ENCODE data around the gene KMT2C.
"Not testable (repeated sequence)": the region's sequence is repeated elsewhere in the genome, so short reads cannot be mapped to it uniquely, and the experiment has no call there.

KMT2C gene

GRCh38 chr7:152463709-152464311 is 28.0 kb upstream of the KMT2C start:
- POLR2A ChIA-PET: interaction anchor here (0.6 to 1.6 kb wide), 9 partner anchors 26 to 240 kb away, joined by 3 to 5 read pairs (median 4); partner anchors contain the start of gene KMT2C
- under 1% methylated on average over 51 of the region's 71 CpGs for WGBS (ENCODE audit: insufficient coverage)
- no peaks in the 10 kb centered on the region for H3K9me3 ChIP-seq (ENCODE audit: control extremely low read depth in 1 of 5, control insufficient read depth in 4 of 5, insufficient read depth in 2 of 5, low read depth in 1 of 5, low read length in 4 of 5)
- H3K36me3 ChIP-seq (ENCODE audit: control insufficient read depth in 4 of 4, insufficient read depth in 4 of 4, low read length in 3 of 4): no peaks in the 10 kb centered on the region
- peak overlapping the region; percentile 83 to 98 (median 91) for H3K4me3 ChIP-seq (ENCODE audit: control insufficient read depth in 1 of 7, extremely low read depth in 1 of 7, insufficient read depth in 4 of 7, low read depth in 2 of 7, low read length in 6 of 7)
- CTCF ChIA-PET: interaction anchor here (1.2 to 1.4 kb wide), 3 partner anchors 27 to 121 kb away, joined by 3 to 4 read pairs (median 3); no protein-coding TSS in a partner anchor
- peaks cover 15 to 33% (median 24%) of the 10 kb centered on the region in 4 experiments for H3K4me1 ChIP-seq (ENCODE audit: control extremely low read depth in 1 of 4, control insufficient read depth in 4 of 4, insufficient read depth in 4 of 4, low read length in 3 of 4)
- no peaks in the 10 kb centered on the region for H3K27me3 ChIP-seq (replicated peaks in 2 of 5; ENCODE audit: control insufficient read depth in 4 of 5, insufficient read depth in 5 of 5, low read length in 4 of 5)
- H3K27ac ChIP-seq (ENCODE audit: insufficient read depth in 1 of 2, low read depth in 1 of 2, low read length in 2 of 2, poor library complexity in 1 of 2, severe bottlenecking in 2 of 2): peak overlapping the region; percentile 87 to 95
- peak; percentile 99 to 100 (median 100) for DNase-seq

- peak in 1 of 3 donors; percentile 22 for DNase-seq
- peak overlapping the region; percentile 73 to 92 (median 82) for H3K4me3 ChIP-seq (ENCODE audit: control insufficient read depth in 1 of 7, extremely low read depth in 1 of 7, insufficient read depth in 4 of 7, low read depth in 2 of 7, low read length in 6 of 7)
- peak overlapping the region; percentile 66 to 88 for H3K27ac ChIP-seq (ENCODE audit: insufficient read depth in 1 of 2, low read depth in 1 of 2, low read length in 2 of 2, poor library complexity in 1 of 2, severe bottlenecking in 2 of 2)
- H3K4me1 ChIP-seq (ENCODE audit: control extremely low read depth in 1 of 4, control insufficient read depth in 4 of 4, insufficient read depth in 4 of 4, low read length in 3 of 4): peaks cover 15 to 36% (median 24%) of the 10 kb centered on the region in 4 experiments
- 1% methylated on average over 25 of the region's 29 CpGs for WGBS (ENCODE audit: insufficient coverage)
- ChIA-PET POLR2A (interaction anchor here (0.6 to 1.6 kb wide), 6 partner anchors 27 to 211 kb away, joined by 3 to 5 read pairs (median 4); partner anchors contain the start of gene KMT2C), CTCF (interaction anchor here (1.1 to 1.5 kb wide), 5 partner anchors 13 to 121 kb away, joined by 3 to 5 read pairs (median 4); no protein-coding TSS in a partner anchor)
- H3K9me3 ChIP-seq (ENCODE audit: control extremely low read depth in 1 of 5, control insufficient read depth in 4 of 5, insufficient read depth in 2 of 5, low read depth in 1 of 5, low read length in 4 of 5): no peaks in the 10 kb centered on the region
- H3K27me3 ChIP-seq (replicated peaks in 2 of 5; ENCODE audit: control insufficient read depth in 4 of 5, insufficient read depth in 5 of 5, low read length in 4 of 5): no peaks in the 10 kb centered on the region
- no peaks in the 10 kb centered on the region for H3K36me3 ChIP-seq (ENCODE audit: control insufficient read depth in 4 of 4, insufficient read depth in 4 of 4, low read length in 3 of 4)
Measured at GRCh38 chr7:152462995-152463708, 27.3 kb upstream of the KMT2C start.

- H3K27ac ChIP-seq (ENCODE audit: insufficient read depth in 1 of 2, low read depth in 1 of 2, low read length in 2 of 2, poor library complexity in 1 of 2, severe bottlenecking in 2 of 2): peak overlapping the region in 1 of 2 experiments; percentile 41
- no peaks in the 10 kb centered on the region for H3K27me3 ChIP-seq (replicated peaks in 2 of 5; ENCODE audit: control insufficient read depth in 4 of 5, insufficient read depth in 5 of 5, low read length in 4 of 5)
- ChIA-PET POLR2A (interaction anchor here (1.3 kb wide), 1 partner anchor 23 kb away, joined by 3 read pairs; the partner anchor contains the start of gene KMT2C), CTCF (interaction anchor here (0.8 to 1.0 kb wide), 2 partner anchors 122 to 123 kb away, joined by 3 to 4 read pairs; no protein-coding TSS in a partner anchor)
- peak; percentile 68 to 94 (median 94) for DNase-seq
- 7% methylated on average over 5 of the region's 5 CpGs for WGBS (ENCODE audit: insufficient coverage)
- peaks cover 13 to 30% (median 19%) of the 10 kb centered on the region in 4 experiments for H3K4me1 ChIP-seq (ENCODE audit: control extremely low read depth in 1 of 4, control insufficient read depth in 4 of 4, insufficient read depth in 4 of 4, low read length in 3 of 4)
- no peaks in the 10 kb centered on the region for H3K9me3 ChIP-seq (ENCODE audit: control extremely low read depth in 1 of 5, control insufficient read depth in 4 of 5, insufficient read depth in 2 of 5, low read depth in 1 of 5, low read length in 4 of 5)
- no peaks in the 10 kb centered on the region for H3K36me3 ChIP-seq (ENCODE audit: control insufficient read depth in 4 of 4, insufficient read depth in 4 of 4, low read length in 3 of 4)
- H3K4me3 ChIP-seq (ENCODE audit: control insufficient read depth in 1 of 7, extremely low read depth in 1 of 7, insufficient read depth in 4 of 7, low read depth in 2 of 7, low read length in 6 of 7): peak overlapping the region in 1 of 7 experiments; percentile 33
Measured at GRCh38 chr7:152459724-152460251, 24.0 kb upstream of the KMT2C start.

GRCh38 chr7:152451356-152451755 is 15.6 kb upstream of the KMT2C start:
- Histone ChIP-seq H3K9me3 (ENCODE audit: control extremely low read depth in 1 of 5, control insufficient read depth in 4 of 5, insufficient read depth in 2 of 5, low read depth in 1 of 5, low read length in 4 of 5) (no peaks in the 10 kb centered on the region), H3K27me3 (replicated peaks in 2 of 5; ENCODE audit: control insufficient read depth in 4 of 5, insufficient read depth in 5 of 5, low read length in 4 of 5) (no peaks in the 10 kb centered on the region), H3K27ac (ENCODE audit: insufficient read depth in 1 of 2, low read depth in 1 of 2, low read length in 2 of 2, poor library complexity in 1 of 2, severe bottlenecking in 2 of 2) (no peak overlapping the region), H3K4me1 (ENCODE audit: control extremely low read depth in 1 of 4, control insufficient read depth in 4 of 4, insufficient read depth in 4 of 4, low read length in 3 of 4) (peaks cover 0 to 9% (median 3%) of the 10 kb centered on the region in 4 experiments), H3K4me3 (ENCODE audit: control insufficient read depth in 1 of 7, extremely low read depth in 1 of 7, insufficient read depth in 4 of 7, low read depth in 2 of 7, low read length in 6 of 7) (no peak overlapping the region), H3K36me3 (ENCODE audit: control insufficient read depth in 4 of 4, insufficient read depth in 4 of 4, low read length in 3 of 4) (no peaks in the 10 kb centered on the region)
- POLR2A ChIA-PET: no interaction called here
- peak in 1 of 3 donors; percentile 11 for DNase-seq
- 83% methylated on average over 1 of the region's 5 CpGs for WGBS (ENCODE audit: insufficient coverage)
- CTCF ChIA-PET: no interaction called here

- over 99% methylated on average over 14 of the region's 19 CpGs for WGBS (ENCODE audit: insufficient coverage)
- CTCF ChIA-PET: not testable (repeated sequence)
Measured at GRCh38 chr7:152445386-152446008, 9.7 kb upstream of the KMT2C start.

GRCh38 chr7:152443586-152443985 is 7.8 kb upstream of the KMT2C start:
- Histone ChIP-seq H3K4me1 (ENCODE audit: control extremely low read depth in 1 of 4, control insufficient read depth in 4 of 4, insufficient read depth in 4 of 4, low read length in 3 of 4) (peaks cover 0 to 2% (median 1%) of the 10 kb centered on the region in 4 experiments), H3K4me3 (ENCODE audit: control insufficient read depth in 1 of 7, extremely low read depth in 1 of 7, insufficient read depth in 4 of 7, low read depth in 2 of 7, low read length in 6 of 7) (no peak overlapping the region), H3K27me3 (replicated peaks in 2 of 5; ENCODE audit: control insufficient read depth in 4 of 5, insufficient read depth in 5 of 5, low read length in 4 of 5) (no peaks in the 10 kb centered on the region), H3K27ac (ENCODE audit: insufficient read depth in 1 of 2, low read depth in 1 of 2, low read length in 2 of 2, poor library complexity in 1 of 2, severe bottlenecking in 2 of 2) (no peak overlapping the region), H3K36me3 (ENCODE audit: control insufficient read depth in 4 of 4, insufficient read depth in 4 of 4, low read length in 3 of 4) (no peaks in the 10 kb centered on the region), H3K9me3 (ENCODE audit: control extremely low read depth in 1 of 5, control insufficient read depth in 4 of 5, insufficient read depth in 2 of 5, low read depth in 1 of 5, low read length in 4 of 5) (no peaks in the 10 kb centered on the region)
- 100% methylated on average over 2 of the region's 6 CpGs for WGBS (ENCODE audit: insufficient coverage)
- DNase-seq: no peak
- CTCF ChIA-PET: no interaction called here
- POLR2A ChIA-PET: no interaction called here

More at GRCh38 chr7:152445386-152446008, 9.7 kb upstream of the KMT2C start:
- H3K4me1 ChIP-seq (ENCODE audit: control extremely low read depth in 1 of 4, control insufficient read depth in 4 of 4, insufficient read depth in 4 of 4, low read length in 3 of 4); H3K36me3 ChIP-seq (ENCODE audit: control insufficient read depth in 4 of 4, insufficient read depth in 4 of 4, low read length in 3 of 4); H3K27ac ChIP-seq (ENCODE audit: insufficient read depth in 1 of 2, low read depth in 1 of 2, low read length in 2 of 2, poor library complexity in 1 of 2, severe bottlenecking in 2 of 2); H3K27me3 ChIP-seq (replicated peaks in 2 of 5; ENCODE audit: control insufficient read depth in 4 of 5, insufficient read depth in 5 of 5, low read length in 4 of 5); H3K4me3 ChIP-seq (ENCODE audit: control insufficient read depth in 1 of 7, extremely low read depth in 1 of 7, insufficient read depth in 4 of 7, low read depth in 2 of 7, low read length in 6 of 7); H3K9me3 ChIP-seq (ENCODE audit: control extremely low read depth in 1 of 5, control insufficient read depth in 4 of 5, insufficient read depth in 2 of 5, low read depth in 1 of 5, low read length in 4 of 5); DNase-seq; POLR2A ChIA-PET: not testable (repeated sequence)

Measured in common myeloid progenitor, CD34-positive (primary cell).